Fibroblast of mammary gland (primary cell): ENCODE measurements around the gene RFX7.
A peak's percentile ranks its signal among the peaks of the same experiment; 100 is the strongest.

ENCODE experiments used
- DNase-seq: peaks from one replicate; pipeline ENCODE4 v3.0.0-alpha.2; 2010; ENCODE audit warnings: low read depth
- H3K4me3 ChIP-seq: 2 replicates; pipeline ENCODE4 v1.5.1; 2011; ENCODE audit warnings: low read depth, mild to moderate bottlenecking, low read length, moderate library complexity; ENCODE audit not compliant: control insufficient read depth
- TF ChIP-seq, protein P1 (sequence below): conservative IDR thresholded peaks from 2 replicates; pipeline ENCODE4 v1.5.1; 2011; ENCODE audit warnings: low read depth, low read length, inconsistent platforms; ENCODE audit not compliant: control insufficient read depth, insufficient read depth

RFX7 gene

GRCh38 chr15:56222302-56222701, 21.4 kb downstream of the RFX7 start:
- no peak overlapping the region for H3K4me3 ChIP-seq
- TF ChIP-seq, protein P1, sequence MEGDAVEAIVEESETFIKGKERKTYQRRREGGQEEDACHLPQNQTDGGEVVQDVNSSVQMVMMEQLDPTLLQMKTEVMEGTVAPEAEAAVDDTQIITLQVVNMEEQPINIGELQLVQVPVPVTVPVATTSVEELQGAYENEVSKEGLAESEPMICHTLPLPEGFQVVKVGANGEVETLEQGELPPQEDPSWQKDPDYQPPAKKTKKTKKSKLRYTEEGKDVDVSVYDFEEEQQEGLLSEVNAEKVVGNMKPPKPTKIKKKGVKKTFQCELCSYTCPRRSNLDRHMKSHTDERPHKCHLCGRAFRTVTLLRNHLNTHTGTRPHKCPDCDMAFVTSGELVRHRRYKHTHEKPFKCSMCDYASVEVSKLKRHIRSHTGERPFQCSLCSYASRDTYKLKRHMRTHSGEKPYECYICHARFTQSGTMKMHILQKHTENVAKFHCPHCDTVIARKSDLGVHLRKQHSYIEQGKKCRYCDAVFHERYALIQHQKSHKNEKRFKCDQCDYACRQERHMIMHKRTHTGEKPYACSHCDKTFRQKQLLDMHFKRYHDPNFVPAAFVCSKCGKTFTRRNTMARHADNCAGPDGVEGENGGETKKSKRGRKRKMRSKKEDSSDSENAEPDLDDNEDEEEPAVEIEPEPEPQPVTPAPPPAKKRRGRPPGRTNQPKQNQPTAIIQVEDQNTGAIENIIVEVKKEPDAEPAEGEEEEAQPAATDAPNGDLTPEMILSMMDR, result no peak
- no peak for DNase-seq

GRCh38 chr15:56217341-56217740, 26.3 kb downstream of the RFX7 start:
- H3K4me3 ChIP-seq, result no peak overlapping the region
- DNase-seq, result no peak
- TF ChIP-seq, protein P1, result no peak

- H3K4me3 ChIP-seq, result no peak overlapping the region
- DNase-seq, result peak; percentile 81
- TF ChIP-seq, protein P1, result no peak
These were observed 27.9 kb downstream of the RFX7 start for GRCh38 chr15:56215769-56216168.

GRCh38 chr15:56211960-56212550, 31.6 kb downstream of the RFX7 start:
- TF ChIP-seq, protein P1, result no peak
- DNase-seq, result no peak
- H3K4me3 ChIP-seq, result no peak overlapping the region

- TF ChIP-seq, protein P1, result no peak
- no peak for DNase-seq
- H3K4me3 ChIP-seq, result no peak overlapping the region
These were observed 32.6 kb downstream of the RFX7 start for GRCh38 chr15:56211064-56211463.

DNA sequence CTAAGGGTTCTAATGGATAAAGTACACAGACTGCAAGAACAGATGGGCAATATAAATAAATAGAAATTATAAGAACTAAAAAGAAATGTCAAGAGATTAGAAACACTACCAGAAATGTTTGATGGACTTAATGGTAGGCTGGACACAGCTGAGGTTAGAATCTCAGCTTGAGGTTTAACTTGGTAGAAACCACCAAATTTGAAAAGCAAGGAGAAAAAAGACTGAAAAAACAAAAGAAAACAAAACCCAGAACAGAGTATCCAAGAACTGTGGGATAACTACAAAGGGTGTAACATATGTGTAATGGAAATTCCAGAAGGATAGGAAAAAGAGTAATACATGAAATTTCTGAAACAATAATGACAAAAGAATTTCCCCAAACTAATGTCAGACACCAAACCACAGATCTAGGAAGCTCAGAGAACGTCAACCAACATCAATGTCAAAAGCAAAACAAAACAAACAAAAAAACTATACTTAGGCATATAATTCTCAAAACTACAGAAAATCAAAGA, 35.0 kb downstream of the RFX7 start:
- TF ChIP-seq, protein P1, result no peak
- no peak overlapping the region for H3K4me3 ChIP-seq
- DNase-seq, result peak; percentile 3

DNA sequence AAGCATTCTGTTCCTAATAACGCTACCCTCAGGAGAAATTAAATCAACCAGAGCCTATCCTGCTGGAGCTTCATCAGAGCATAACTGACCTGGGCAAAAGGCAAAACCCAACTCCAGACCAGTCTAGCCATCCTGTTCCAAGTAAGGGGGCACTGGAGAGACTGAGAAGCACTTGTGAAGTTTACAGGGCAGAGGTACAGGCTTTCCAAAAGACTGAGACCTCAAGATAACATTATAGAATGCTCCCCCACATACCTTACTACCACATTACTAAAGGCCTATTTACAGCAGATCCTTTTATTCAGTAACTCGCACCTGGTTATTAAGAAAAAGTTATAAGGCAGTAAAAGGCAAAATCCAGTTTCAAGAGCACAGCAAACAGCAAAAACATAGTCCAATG, 35.5 kb downstream of the RFX7 start:
- TF ChIP-seq, protein P1, result no peak
- H3K4me3 ChIP-seq, result no peak overlapping the region
- DNase-seq, result peak; percentile 3
